Measurements from ENCODE around the gene NEB.
"Not testable (repeated sequence)": the region's sequence is repeated elsewhere in the genome, so short reads cannot be mapped to it uniquely, and the experiment has no call there.

Gene NEB

GRCh38 chr2:151610310-151610709 lies 124.0 kb downstream of the NEB start:
- H3K27me3 ChIP-seq, result no peaks in the 10 kb centered on the region
- no peak overlapping the region for H3K4me3 ChIP-seq (ENCODE audit: low read depth in 1 of 2, low read length in 1 of 2)
- H3K4me1 ChIP-seq (ENCODE audit: control insufficient read depth in 1 of 2, insufficient read depth in 1 of 2, low read depth in 1 of 2, low read length in 1 of 2), result no peaks in the 10 kb centered on the region
- H3K36me3 ChIP-seq, result no peaks in the 10 kb centered on the region
- H3K9me3 ChIP-seq, result no peaks in the 10 kb centered on the region
- H3K27ac ChIP-seq, result no peak overlapping the region
- TF ChIP-seq, protein P1, sequence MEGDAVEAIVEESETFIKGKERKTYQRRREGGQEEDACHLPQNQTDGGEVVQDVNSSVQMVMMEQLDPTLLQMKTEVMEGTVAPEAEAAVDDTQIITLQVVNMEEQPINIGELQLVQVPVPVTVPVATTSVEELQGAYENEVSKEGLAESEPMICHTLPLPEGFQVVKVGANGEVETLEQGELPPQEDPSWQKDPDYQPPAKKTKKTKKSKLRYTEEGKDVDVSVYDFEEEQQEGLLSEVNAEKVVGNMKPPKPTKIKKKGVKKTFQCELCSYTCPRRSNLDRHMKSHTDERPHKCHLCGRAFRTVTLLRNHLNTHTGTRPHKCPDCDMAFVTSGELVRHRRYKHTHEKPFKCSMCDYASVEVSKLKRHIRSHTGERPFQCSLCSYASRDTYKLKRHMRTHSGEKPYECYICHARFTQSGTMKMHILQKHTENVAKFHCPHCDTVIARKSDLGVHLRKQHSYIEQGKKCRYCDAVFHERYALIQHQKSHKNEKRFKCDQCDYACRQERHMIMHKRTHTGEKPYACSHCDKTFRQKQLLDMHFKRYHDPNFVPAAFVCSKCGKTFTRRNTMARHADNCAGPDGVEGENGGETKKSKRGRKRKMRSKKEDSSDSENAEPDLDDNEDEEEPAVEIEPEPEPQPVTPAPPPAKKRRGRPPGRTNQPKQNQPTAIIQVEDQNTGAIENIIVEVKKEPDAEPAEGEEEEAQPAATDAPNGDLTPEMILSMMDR (IDR thresholded peaks at IDR 0.05), result no peak

DNA sequence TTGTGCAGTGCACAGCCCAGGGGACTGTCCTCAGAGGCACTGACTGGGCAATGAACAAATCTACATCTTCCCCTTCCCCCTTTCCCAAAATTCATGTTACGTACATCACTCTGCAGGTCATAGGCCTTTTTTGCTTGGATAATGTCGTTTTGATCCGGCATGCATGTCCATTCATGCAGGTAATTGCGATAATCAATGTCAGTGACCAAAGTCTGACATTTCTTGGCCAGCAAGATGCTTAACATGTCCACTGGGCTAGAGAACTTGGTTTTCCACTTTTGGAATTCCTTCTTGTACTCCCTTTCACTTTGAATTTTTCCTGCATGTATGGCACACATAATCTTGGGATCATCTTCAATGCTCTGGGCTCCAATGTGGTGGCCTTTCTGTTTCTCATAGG lies 124.6 kb downstream of the NEB start:
- TF ChIP-seq, protein P1 (IDR thresholded peaks at IDR 0.05), result no peak

DNA sequence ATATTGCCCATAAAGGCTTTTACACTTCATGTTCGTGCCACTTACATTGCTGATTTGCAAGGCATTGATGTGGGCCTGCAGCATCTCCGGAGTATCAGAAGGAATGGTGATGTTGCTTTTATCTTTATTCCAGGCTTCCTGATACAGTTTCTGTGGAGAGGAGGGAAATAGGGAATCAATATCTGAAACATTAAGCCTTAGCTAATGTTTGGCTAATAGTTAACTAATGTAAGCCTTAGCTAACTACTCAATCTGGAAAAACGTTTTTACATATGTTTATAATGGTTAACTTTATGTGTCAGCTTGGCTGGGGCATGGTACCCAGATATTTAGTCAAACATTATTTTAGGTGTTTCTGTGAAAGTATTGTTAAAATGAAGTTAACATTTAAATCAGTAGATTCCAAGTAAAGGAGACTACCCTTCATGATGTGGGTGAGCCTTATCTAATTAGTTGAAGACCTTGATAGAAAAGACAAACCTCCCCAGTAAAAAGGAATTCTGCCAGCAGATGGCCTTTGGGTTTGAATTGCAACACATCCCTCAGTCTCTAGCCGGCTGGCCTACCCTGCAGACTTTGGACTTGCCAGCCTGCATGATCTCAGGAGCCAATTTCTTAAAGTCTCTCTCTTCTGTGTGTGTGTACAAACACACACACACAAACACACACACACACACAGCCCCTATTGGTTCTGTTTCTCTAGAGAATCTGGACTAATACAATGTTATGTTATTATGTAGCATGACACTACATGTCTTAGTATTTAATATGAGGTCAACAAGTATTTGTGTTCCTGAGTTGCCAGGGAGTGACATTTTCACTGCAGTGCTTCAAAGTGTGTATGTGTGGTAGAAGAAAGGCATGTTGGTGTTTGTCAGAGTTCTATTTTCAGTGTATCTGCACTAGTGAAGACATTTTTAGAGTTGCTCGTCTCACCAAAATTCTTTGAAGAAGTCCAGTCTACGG lies 126.5 kb downstream of the NEB start:
- not testable (repeated sequence) for H3K4me3 ChIP-seq (ENCODE audit: low read depth in 1 of 2, low read length in 1 of 2); H3K27me3 ChIP-seq; H3K36me3 ChIP-seq; H3K27ac ChIP-seq; H3K4me1 ChIP-seq (ENCODE audit: control insufficient read depth in 1 of 2, insufficient read depth in 1 of 2, low read depth in 1 of 2, low read length in 1 of 2); H3K9me3 ChIP-seq

More for the DNA sequence above, 124.6 kb downstream of the NEB start:
- Histone ChIP-seq H3K4me3 (ENCODE audit: low read depth in 1 of 2, low read length in 1 of 2) (no peak overlapping the region), H3K9me3 (no peaks in the 10 kb centered on the region), H3K27me3 (no peaks in the 10 kb centered on the region), H3K4me1 (ENCODE audit: control insufficient read depth in 1 of 2, insufficient read depth in 1 of 2, low read depth in 1 of 2, low read length in 1 of 2) (no peaks in the 10 kb centered on the region), H3K36me3 (no peaks in the 10 kb centered on the region), H3K27ac (no peak overlapping the region)

DNA sequence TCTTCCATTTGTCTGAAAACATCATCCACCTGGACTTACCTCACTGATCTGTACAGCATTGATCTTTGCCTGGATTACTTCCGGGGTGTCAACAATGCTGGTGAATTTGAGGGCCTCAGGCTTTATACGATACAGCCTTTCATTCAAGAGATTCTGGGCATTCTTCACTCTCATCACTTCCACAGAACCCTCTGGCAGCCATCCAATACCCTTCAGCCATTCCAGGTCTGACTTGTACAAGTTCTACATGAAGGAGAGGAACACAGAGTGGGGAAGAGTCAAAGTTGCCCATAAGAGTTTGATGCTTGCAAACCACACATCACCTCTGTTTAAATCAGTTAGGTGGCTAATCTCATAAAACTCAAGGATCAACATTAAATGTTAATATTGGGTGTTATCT lies 130.7 kb downstream of the NEB start:
- H3K9me3 ChIP-seq; H3K27ac ChIP-seq; H3K27me3 ChIP-seq; H3K36me3 ChIP-seq; H3K4me1 ChIP-seq (ENCODE audit: control insufficient read depth in 1 of 2, insufficient read depth in 1 of 2, low read depth in 1 of 2, low read length in 1 of 2); H3K4me3 ChIP-seq (ENCODE audit: low read depth in 1 of 2, low read length in 1 of 2): not testable (repeated sequence)

GRCh38 chr2:151602402-151602801 lies 131.9 kb downstream of the NEB start:
- not testable (repeated sequence) for H3K27ac ChIP-seq; H3K9me3 ChIP-seq; H3K36me3 ChIP-seq; H3K4me1 ChIP-seq (ENCODE audit: control insufficient read depth in 1 of 2, insufficient read depth in 1 of 2, low read depth in 1 of 2, low read length in 1 of 2); H3K4me3 ChIP-seq (ENCODE audit: low read depth in 1 of 2, low read length in 1 of 2); H3K27me3 ChIP-seq

DNA sequence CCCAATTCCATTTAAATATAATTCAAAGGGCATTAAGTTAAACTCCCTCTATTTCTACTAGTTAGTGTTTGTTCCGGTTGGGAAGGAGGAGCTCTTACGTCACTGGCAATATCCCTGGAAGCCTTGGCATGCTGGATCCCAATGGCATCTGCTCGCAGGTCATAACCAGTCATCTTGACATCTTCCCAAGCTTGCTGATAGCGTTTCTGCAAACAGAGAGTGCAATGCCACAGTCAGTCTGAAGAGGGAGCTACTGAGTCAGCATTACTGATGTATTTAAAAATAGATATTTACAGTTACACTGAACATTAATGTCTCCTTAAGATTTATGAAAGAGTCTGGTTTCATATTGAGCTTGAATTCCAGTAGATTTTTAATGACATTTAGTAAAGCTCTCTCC lies 132.5 kb downstream of the NEB start:
- H3K36me3 ChIP-seq, H3K9me3 ChIP-seq, H3K27ac ChIP-seq: not testable (repeated sequence)

DNA sequence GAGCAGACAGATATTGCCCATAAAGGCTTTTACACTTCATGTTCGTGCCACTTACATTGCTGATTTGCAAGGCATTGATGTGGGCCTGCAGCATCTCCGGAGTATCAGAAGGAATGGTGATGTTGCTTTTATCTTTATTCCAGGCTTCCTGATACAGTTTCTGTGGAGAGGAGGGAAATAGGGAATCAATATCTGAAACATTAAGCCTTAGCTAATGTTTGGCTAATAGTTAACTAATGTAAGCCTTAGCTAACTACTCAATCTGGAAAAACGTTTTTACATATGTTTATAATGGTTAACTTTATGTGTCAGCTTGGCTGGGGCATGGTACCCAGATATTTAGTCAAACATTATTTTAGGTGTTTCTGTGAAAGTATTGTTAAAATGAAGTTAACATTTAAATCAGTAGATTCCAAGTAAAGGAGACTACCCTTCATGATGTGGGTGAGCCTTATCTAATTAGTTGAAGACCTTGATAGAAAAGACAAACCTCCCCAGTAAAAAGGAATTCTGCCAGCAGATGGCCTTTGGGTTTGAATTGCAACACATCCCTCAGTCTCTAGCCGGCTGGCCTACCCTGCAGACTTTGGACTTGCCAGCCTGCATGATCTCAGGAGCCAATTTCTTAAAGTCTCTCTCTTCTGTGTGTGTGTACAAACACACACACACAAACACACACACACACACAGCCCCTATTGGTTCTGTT lies 137.2 kb downstream of the NEB start:
- not testable (repeated sequence) for H3K27me3 ChIP-seq; H3K27ac ChIP-seq; H3K36me3 ChIP-seq; H3K4me1 ChIP-seq (ENCODE audit: control insufficient read depth in 1 of 2, insufficient read depth in 1 of 2, low read depth in 1 of 2, low read length in 1 of 2); H3K9me3 ChIP-seq; H3K4me3 ChIP-seq (ENCODE audit: low read depth in 1 of 2, low read length in 1 of 2)

More for the DNA sequence above, 132.5 kb downstream of the NEB start:
- H3K4me3 ChIP-seq (ENCODE audit: low read depth in 1 of 2, low read length in 1 of 2); H3K27me3 ChIP-seq; H3K4me1 ChIP-seq (ENCODE audit: control insufficient read depth in 1 of 2, insufficient read depth in 1 of 2, low read depth in 1 of 2, low read length in 1 of 2): not testable (repeated sequence)

DNA sequence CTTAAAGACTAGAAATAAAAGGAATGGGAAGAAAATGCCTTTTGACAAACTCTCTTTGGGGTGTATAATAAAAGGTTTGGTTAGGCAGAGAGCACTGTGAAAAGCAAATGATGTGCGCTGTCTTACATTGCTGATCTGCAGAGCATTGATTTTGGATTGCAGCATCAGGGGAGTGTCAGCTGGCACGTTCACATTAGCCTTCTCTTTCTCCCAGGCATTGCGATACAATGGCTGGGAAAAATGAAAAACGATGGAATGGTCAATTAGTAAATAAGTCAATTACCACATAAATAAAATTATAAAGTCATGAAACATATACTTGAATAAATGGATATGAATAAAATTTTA lies 142.4 kb downstream of the NEB start:
- not testable (repeated sequence) for H3K4me3 ChIP-seq (ENCODE audit: low read depth in 1 of 2, low read length in 1 of 2); H3K27ac ChIP-seq; H3K27me3 ChIP-seq; H3K9me3 ChIP-seq; H3K36me3 ChIP-seq; H3K4me1 ChIP-seq (ENCODE audit: control insufficient read depth in 1 of 2, insufficient read depth in 1 of 2, low read depth in 1 of 2, low read length in 1 of 2)
